Astrocyte of the spinal cord (primary cell): ENCODE data around the gene NDUFV2.

Source experiments
- DNase-seq: peaks from one replicate; pipeline ENCODE4 v3.0.0; 2011; ENCODE audit warnings: low read depth, low spot score
- H3K4me3 ChIP-seq: 2 replicates; pipeline ENCODE4 v1.5.1; 2011; ENCODE audit warnings: low read depth, mild to moderate bottlenecking, low read length, moderate library complexity
- CTCF ChIP-seq: IDR thresholded peaks from 2 replicates; pipeline ENCODE4 v1.5.1; 2012; ENCODE audit warnings: low read depth, mild to moderate bottlenecking, low read length, inconsistent platforms
- in situ Hi-C: cut with HindIII; loops from 2 replicates; pipeline ENCODE4 v1.10.0; 2017; ENCODE audit warnings: low sequenced_read_pairs

The NDUFV2 gene

DNA sequence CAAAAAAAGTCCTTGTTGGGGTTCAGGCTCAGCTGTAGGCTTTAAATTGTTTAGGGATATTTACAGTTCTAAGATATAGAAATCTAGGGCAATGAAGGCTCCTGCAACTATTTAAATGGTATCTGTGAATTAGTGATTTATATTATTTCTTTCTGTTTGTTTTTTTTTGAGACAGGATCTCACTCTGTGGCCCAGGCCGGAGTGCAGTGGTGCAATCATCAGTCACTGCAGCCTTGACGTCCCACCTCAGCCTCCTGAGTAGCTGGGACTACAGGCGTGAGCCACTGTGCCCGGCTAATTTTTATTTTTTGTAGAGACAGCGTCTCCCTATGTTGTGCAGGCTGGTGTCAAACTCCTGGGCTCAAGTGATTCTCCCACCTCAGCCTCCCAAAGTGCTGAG is 32.3 kb upstream of the NDUFV2 start:
- H3K4me3 ChIP-seq, result no peak overlapping the region
- no peak for DNase-seq
- TF ChIP-seq CTCF, result no peak
- in situ Hi-C loops, result no loop called here

DNA sequence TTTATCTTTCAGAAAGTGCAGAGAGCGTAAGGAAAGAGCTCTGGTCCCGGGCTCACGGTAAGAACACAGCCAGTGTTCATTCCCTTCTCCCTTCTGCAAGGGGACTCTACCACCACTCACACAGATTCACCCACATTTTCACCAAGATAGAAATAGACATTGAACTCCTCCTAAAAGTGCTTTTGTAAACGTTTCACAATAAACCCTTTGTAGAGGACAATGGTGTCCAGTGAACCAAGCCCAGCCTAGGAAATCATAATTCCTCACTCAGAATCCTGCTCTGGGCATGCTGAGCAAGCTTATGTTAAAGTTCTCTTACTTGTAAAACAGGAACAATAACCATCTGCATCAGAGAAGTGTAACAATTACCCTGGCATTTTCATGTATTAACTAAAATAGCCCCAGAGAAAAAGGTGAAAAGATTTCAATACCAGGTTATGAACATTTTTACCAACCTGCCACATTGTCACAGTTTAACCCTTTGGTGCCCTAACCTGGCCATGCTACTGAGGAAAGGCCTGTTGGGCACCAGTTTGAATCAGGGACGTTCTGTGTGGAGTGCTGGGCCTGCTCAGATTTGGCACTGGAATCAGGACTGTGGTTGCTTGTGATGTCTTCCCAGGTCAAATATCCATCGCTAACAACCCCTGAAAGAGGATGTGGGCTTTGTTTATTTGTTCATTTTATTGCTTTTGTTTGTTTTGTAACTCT is 22.5 kb upstream of the NDUFV2 start:
- H3K4me3 ChIP-seq, result no peak overlapping the region
- TF ChIP-seq CTCF, result no peak
- DNase-seq, result no peak
- in situ Hi-C loops, result no loop called here

DNA sequence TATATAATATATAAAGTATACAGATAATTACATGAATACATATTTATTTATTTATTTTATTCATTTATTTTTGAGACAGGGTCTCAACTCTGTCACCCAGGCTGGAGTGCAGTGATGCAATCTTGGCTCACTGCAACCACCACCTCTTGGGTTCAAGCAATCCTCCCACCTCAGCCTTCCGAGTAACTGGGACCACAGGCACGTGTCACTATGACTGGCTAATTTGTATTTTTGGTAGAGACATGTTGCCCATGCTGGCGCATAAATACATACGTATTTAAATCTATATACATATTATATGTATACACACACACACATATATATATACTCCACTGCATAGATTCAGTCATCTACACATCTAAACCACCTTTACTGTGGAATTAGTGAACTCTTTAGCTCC is 20.6 kb upstream of the NDUFV2 start:
- in situ Hi-C loops, result no loop called here
- no peak overlapping the region for H3K4me3 ChIP-seq
- no peak for TF ChIP-seq CTCF
- DNase-seq, result no peak

GRCh38 chr18:9082711-9083510 is 19.6 kb upstream of the NDUFV2 start:
- no peak overlapping the region for H3K4me3 ChIP-seq
- no peak for TF ChIP-seq CTCF
- no peak for DNase-seq
- in situ Hi-C loops, result no loop called here

DNA sequence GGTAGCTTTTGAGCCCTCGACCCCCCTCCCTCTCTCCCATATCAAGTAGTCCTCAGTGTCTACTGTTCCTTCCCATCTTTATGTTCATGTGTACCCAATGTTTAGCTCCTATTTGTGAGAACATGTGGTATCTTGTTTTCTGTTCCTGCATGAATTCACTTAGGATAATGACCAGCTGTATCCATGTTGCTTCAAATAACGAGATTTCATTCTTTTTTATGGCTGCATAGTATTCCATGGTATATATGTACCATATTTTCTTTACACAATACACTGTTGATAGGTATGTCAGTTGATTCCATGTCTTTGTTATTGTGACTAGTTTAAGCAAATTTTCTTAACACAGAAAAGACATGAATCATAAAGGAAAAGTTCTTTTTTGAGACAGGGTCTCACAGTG is 16.5 kb upstream of the NDUFV2 start:
- no peak overlapping the region for H3K4me3 ChIP-seq
- DNase-seq, result no peak
- TF ChIP-seq CTCF, result no peak
- in situ Hi-C loops, result no loop called here

DNA sequence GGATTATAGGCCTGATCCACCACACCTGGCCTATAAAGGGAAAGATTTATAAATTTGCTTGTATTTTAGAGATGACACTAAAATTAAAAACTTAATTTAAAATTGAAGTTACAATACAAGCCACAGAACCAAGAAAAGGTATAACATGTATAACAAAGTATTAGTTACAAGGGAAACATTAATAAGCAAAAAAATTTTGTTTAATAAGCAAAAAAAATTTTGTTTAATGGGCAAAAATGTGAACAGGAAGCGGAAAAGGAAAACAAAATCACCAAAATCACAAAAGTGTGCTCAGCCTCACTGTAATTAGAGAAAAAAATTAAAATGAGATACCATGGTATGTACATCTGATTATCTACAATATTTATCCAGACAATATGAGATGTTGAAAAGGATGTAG is 15.9 kb upstream of the NDUFV2 start:
- in situ Hi-C loops, result no loop called here
- DNase-seq, result no peak
- H3K4me3 ChIP-seq, result no peak overlapping the region
- TF ChIP-seq CTCF, result no peak
